H9 (cell line): ENCODE results near the gene FN1. TPM values are rescaled to one million over a fixed set of nuclear protein-coding genes. Genes with fewer than 3 reads are reported as not detected.

Source experiments
- DNase-seq: peaks from one replicate; pipeline ENCODE4 v3.0.0-alpha.2; 2017
- H2AFZ ChIP-seq: one replicate; pipeline ENCODE4 v1.6.1; 2013; ENCODE audit warnings: mild to moderate bottlenecking, low read length, control low read depth, moderate library complexity
- H2AK5ac ChIP-seq: 2 replicates; pipeline ENCODE4 v1.6.1; 2013; ENCODE audit warnings: low read length, control low read depth, mixed read lengths; ENCODE audit not compliant: insufficient read length
- H2BK120ac ChIP-seq: one replicate; pipeline ENCODE4 v1.6.1; 2013; ENCODE audit warnings: low read depth, mild to moderate bottlenecking, low read length, control low read depth, inconsistent platforms; ENCODE audit not compliant: poor library complexity, severe bottlenecking
- H2BK12ac ChIP-seq: 2 replicates; pipeline ENCODE4 v1.6.1; 2013; ENCODE audit warnings: low read length, control low read depth, mixed read lengths, low read depth; ENCODE audit not compliant: insufficient read length
- H2BK15ac ChIP-seq: 2 replicates; pipeline ENCODE4 v1.6.1; 2013; ENCODE audit warnings: low read depth, low read length, control low read depth
- H2BK20ac ChIP-seq: one replicate; pipeline ENCODE4 v1.6.1; 2013; ENCODE audit warnings: low read depth, mild to moderate bottlenecking, low read length, control low read depth, inconsistent platforms; ENCODE audit not compliant: poor library complexity, severe bottlenecking
- H2BK5ac ChIP-seq: 2 replicates; pipeline ENCODE4 v1.6.1; 2013; ENCODE audit warnings: low read length, control low read depth, mixed read lengths; ENCODE audit not compliant: insufficient read length
- H3K14ac ChIP-seq: 2 replicates; pipeline ENCODE4 v1.6.1; 2013; ENCODE audit warnings: low read length, control low read depth; ENCODE audit not compliant: insufficient read depth
- H3K18ac ChIP-seq: 2 replicates; pipeline ENCODE4 v1.6.1; 2013; ENCODE audit warnings: low read depth, mild to moderate bottlenecking, mixed read lengths, low read length, control low read depth; ENCODE audit not compliant: insufficient read length
- H3K23ac ChIP-seq: 2 replicates; pipeline ENCODE4 v1.6.1; 2013; ENCODE audit warnings: low read length, control low read depth, mixed read lengths, low read depth; ENCODE audit not compliant: insufficient read length
- H3K23me2 ChIP-seq: 2 replicates; pipeline ENCODE4 v1.6.1; 2013; ENCODE audit warnings: low read depth, mild to moderate bottlenecking, mixed read lengths, low read length, control low read depth; ENCODE audit not compliant: insufficient read length, poor library complexity, severe bottlenecking
- H3K27ac ChIP-seq: 2 replicates; pipeline ENCODE4 v1.5.1; 2013; ENCODE audit warnings: low read length, control low read depth, mixed read lengths, low read depth; ENCODE audit not compliant: insufficient read length
- H3K27me3 ChIP-seq: 2 replicates; pipeline ENCODE4 v1.6.1; 2013; ENCODE audit warnings: low read length, control low read depth, inconsistent platforms; ENCODE audit not compliant: insufficient read depth
- H3K4ac ChIP-seq: 2 replicates; pipeline ENCODE4 v1.6.1; 2013; ENCODE audit warnings: low read depth, mild to moderate bottlenecking, control low read depth, inconsistent platforms, low read length, moderate library complexity
- H3K4me1 ChIP-seq: 2 replicates; pipeline ENCODE4 v1.6.1; 2013; ENCODE audit warnings: low read length, control low read depth, inconsistent platforms; ENCODE audit not compliant: insufficient read depth
- H3K4me2 ChIP-seq: 2 replicates; pipeline ENCODE4 v1.6.1; 2013; ENCODE audit warnings: low read length, control low read depth, mixed read lengths; ENCODE audit not compliant: insufficient read length, insufficient read depth
- H3K56ac ChIP-seq: 2 replicates; pipeline ENCODE4 v1.6.1; 2013; ENCODE audit warnings: low read depth, mild to moderate bottlenecking, mixed read lengths, low read length, control low read depth; ENCODE audit not compliant: insufficient read length
- H3K79me1 ChIP-seq: 2 replicates; pipeline ENCODE4 v1.6.1; 2013; ENCODE audit warnings: low read depth, mild to moderate bottlenecking, moderate library complexity, low read length, control low read depth, inconsistent platforms; ENCODE audit not compliant: insufficient read depth, poor library complexity, severe bottlenecking
- H3K79me2 ChIP-seq: 2 replicates; pipeline ENCODE4 v1.6.1; 2013; ENCODE audit warnings: low read length, control low read depth, inconsistent platforms; ENCODE audit not compliant: insufficient read depth
- H3K9ac ChIP-seq: 2 replicates; pipeline ENCODE4 v1.6.1; 2013; ENCODE audit warnings: low read length, control low read depth, mixed read lengths; ENCODE audit not compliant: insufficient read length; ENCODE audit errors: extremely low read depth
- H3K9me3 ChIP-seq: one replicate; pipeline ENCODE4 v1.6.1; 2013; ENCODE audit warnings: low read depth, low read length, inconsistent platforms; ENCODE audit not compliant: control insufficient read depth
- H3T11ph ChIP-seq: one replicate; pipeline ENCODE4 v1.6.1; 2013; ENCODE audit warnings: mild to moderate bottlenecking, low read length, control low read depth, inconsistent platforms
- H4K20me1 ChIP-seq: one replicate; pipeline ENCODE4 v1.6.1; 2013; ENCODE audit not compliant: control insufficient read depth, insufficient read length, insufficient read depth
- H4K5ac ChIP-seq: 2 replicates; pipeline ENCODE4 v1.6.1; 2013; ENCODE audit warnings: low read depth, mild to moderate bottlenecking, mixed read lengths, low read length, control low read depth; ENCODE audit not compliant: insufficient read length
- H4K8ac ChIP-seq: replicated peaks from 2 replicates; pipeline ENCODE4 v1.6.1; 2013; ENCODE audit warnings: low read length, control low read depth, mixed read lengths, low read depth; ENCODE audit not compliant: insufficient read length
- H4K91ac ChIP-seq: 2 replicates; pipeline ENCODE4 v1.6.1; 2013; ENCODE audit warnings: low read depth, mild to moderate bottlenecking, moderate library complexity, mixed read lengths, low read length, control low read depth; ENCODE audit not compliant: insufficient read length
- H3K27ac Mint-ChIP-seq, 3 experiments: 2 replicates in 2 of 3; 3 replicates in 1 of 3; pipeline ENCODE4 v1.8.0; 2020 to 2021; ENCODE audit warnings: mixed read lengths in 3 of 3, mild to moderate bottlenecking in 1 of 3, moderate library complexity in 1 of 3
- H3K27me3 Mint-ChIP-seq: 2 replicates; pipeline ENCODE4 v1.8.0; 2021; ENCODE audit warnings: low read depth, mild to moderate bottlenecking, moderate library complexity, mixed read lengths
- H3K36me3 Mint-ChIP-seq, 3 experiments: 2 replicates in 2 of 3; 3 replicates in 1 of 3; pipeline ENCODE4 v1.8.0; 2020 to 2021; ENCODE audit warnings: low read depth in 3 of 3, mixed read lengths in 3 of 3; ENCODE audit not compliant: insufficient read depth in 1 of 3
- H3K4me1 Mint-ChIP-seq, 2 experiments: 2 replicates each; pipeline ENCODE4 v1.8.0; 2020; ENCODE audit warnings: mixed read lengths in 2 of 2
- H3K4me3 Mint-ChIP-seq, 2 experiments: 2 replicates in 1 of 2; 3 replicates in 1 of 2; pipeline ENCODE4 v1.8.0; 2020 to 2021; ENCODE audit warnings: mild to moderate bottlenecking in 2 of 2, mixed read lengths in 2 of 2, moderate library complexity in 1 of 2
- H3K9me3 Mint-ChIP-seq, 2 experiments: 2 replicates in 1 of 2; 3 replicates in 1 of 2; pipeline ENCODE4 v1.8.0; 2020; ENCODE audit warnings: mild to moderate bottlenecking in 2 of 2, mixed read lengths in 2 of 2, moderate library complexity in 1 of 2
- CTCF ChIP-seq: fragments of 200-600 bp; sonication (generic); conservative IDR thresholded peaks from 3 replicates; pipeline ENCODE4 v1.8.0; 2021; ENCODE audit warnings: antibody characterized with exemption, mild to moderate bottlenecking
- WGBS: extraction: QIAGEN DNeasy Blood & Tissue Kit; methylation state at CpG from one replicate; pipeline ENCODE4 v1.1.7; 2013; ENCODE audit warnings: missing lambda C conversion rate, low lambda C conversion rate, mixed read lengths; ENCODE audit not compliant: insufficient read length; ENCODE audit errors: extremely low coverage; 5-methylcytosine and 5-hydroxymethylcytosine counted together
- total RNA-seq: library from RNA; stranded (reverse); gene quantifications from 2 replicates; pipeline ENCODE4 v1.2.1, GENCODE V29; 2021

The FN1 gene
- total RNA-seq, 1 experiment from 2014 or later: 56.0 TPM

DNA sequence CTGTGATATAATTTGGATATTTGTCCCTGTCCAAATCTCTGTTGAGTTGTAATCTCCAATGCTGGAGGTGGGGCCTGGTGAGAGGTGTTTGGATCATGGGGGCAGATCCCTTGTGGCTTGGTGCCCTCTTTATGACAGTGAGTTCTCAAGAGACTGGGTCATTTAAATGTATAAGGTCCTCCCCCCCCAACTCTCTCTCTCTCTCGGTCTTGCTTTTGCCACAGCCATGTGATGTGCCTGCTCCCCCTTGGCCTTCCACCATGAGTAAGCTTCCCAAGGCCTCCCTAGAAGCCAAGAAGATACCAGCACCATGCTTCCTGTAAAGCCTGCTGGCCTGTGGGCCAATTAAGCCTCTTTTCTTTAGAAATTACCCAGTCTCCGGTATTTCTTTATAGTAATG is 58.6 kb downstream of the FN1 start:
- no peak overlapping the region for H3K23ac ChIP-seq
- H3T11ph ChIP-seq: no peak overlapping the region
- no peaks in the 10 kb centered on the region for H3K9me3 Mint-ChIP-seq
- no peaks in the 10 kb centered on the region for H4K20me1 ChIP-seq
- H3K4me1 ChIP-seq: no peaks in the 10 kb centered on the region
- H3K23me2 ChIP-seq: peaks cover 2% of the 10 kb centered on the region
- no peaks in the 10 kb centered on the region for H3K27me3 Mint-ChIP-seq
- H2BK120ac ChIP-seq: no peak overlapping the region
- H3K27ac Mint-ChIP-seq: peak overlapping the region in 1 of 3 experiments; percentile 86; a peak in 1 of 7 replicates
- H3K4me3 Mint-ChIP-seq: no peak overlapping the region
- H2BK15ac ChIP-seq: no peak overlapping the region
- no peak overlapping the region for H2BK20ac ChIP-seq
- no peak overlapping the region for H2BK12ac ChIP-seq
- peaks cover 11 to 40% (median 17%) of the 10 kb centered on the region in 3 experiments; a peak in 6 of 7 replicates for H3K36me3 Mint-ChIP-seq
- no peak overlapping the region for H2AFZ ChIP-seq
- TF ChIP-seq CTCF: no peak
- H4K8ac ChIP-seq: no peak overlapping the region
- no peak overlapping the region for H4K5ac ChIP-seq
- H3K9me3 ChIP-seq: no peaks in the 10 kb centered on the region
- H3K27ac ChIP-seq: no peak overlapping the region
- no peaks in the 10 kb centered on the region for H3K4me1 Mint-ChIP-seq
- no peaks in the 10 kb centered on the region for H3K79me2 ChIP-seq
- H3K4ac ChIP-seq: no peak overlapping the region
- no peak overlapping the region for H4K91ac ChIP-seq
- no peak for DNase-seq
- H3K27me3 ChIP-seq: no peaks in the 10 kb centered on the region; the same call in 1 of the 2 replicates
- H3K14ac ChIP-seq: no peak overlapping the region
- H2AK5ac ChIP-seq: no peak overlapping the region
- H3K18ac ChIP-seq: no peak overlapping the region
- H3K9ac ChIP-seq: no peak overlapping the region
- H3K79me1 ChIP-seq: no peaks in the 10 kb centered on the region
- WGBS: no CpG with 5 or more reads among the region's 2 CpGs
- H2BK5ac ChIP-seq: no peak overlapping the region
- H3K56ac ChIP-seq: no peak overlapping the region
- no peak overlapping the region for H3K4me2 ChIP-seq
